SK-N-SH treated with all-trans-retinoic acid at 6 μM for 48 hours (cell line): ENCODE data around the gene KIAA1671.

Experiments used
- ATAC-seq: fragments of 200-7000 bp; cut with Tn5 transposase; 3 replicates; pipeline ENCODE4 v1.9.1; 2020; ENCODE audit warnings: mild to moderate bottlenecking, moderate library complexity
- ARNTL ChIP-seq: fragments of 450-650 bp; formaldehyde crosslinking; IDR thresholded peaks from 2 replicates; pipeline ENCODE4 v1.5.0; 2020; ENCODE audit warnings: low read depth, mild to moderate bottlenecking, moderate library complexity, borderline replicate concordance
- BACH2 ChIP-seq: fragments of 250-450 bp; sonication (Bioruptor Pico); IDR thresholded peaks from 2 replicates; pipeline ENCODE4 v1.9.0; 2021; ENCODE audit warnings: mild to moderate bottlenecking, borderline replicate concordance
- CREB5 ChIP-seq: fragments of 250-450 bp; sonication (Bioruptor Pico); IDR thresholded peaks from 2 replicates; pipeline ENCODE4 v1.5.1; 2020; ENCODE audit warnings: low read depth, mild to moderate bottlenecking, moderate library complexity
- CSRNP3 ChIP-seq: fragments of 250-450 bp; sonication (Bioruptor Pico); IDR thresholded peaks from 2 replicates; pipeline ENCODE4 v1.5.1; 2021; ENCODE audit warnings: mild to moderate bottlenecking, moderate library complexity
- ESRRG ChIP-seq: fragments of 250-450 bp; sonication (Bioruptor Pico); IDR thresholded peaks from 2 replicates; pipeline ENCODE4 v1.6.1; 2021; ENCODE audit warnings: mild to moderate bottlenecking
- GLIS3 ChIP-seq: fragments of 250-450 bp; sonication (Bioruptor Pico); IDR thresholded peaks from 2 replicates; pipeline ENCODE4 v1.5.0; 2020; ENCODE audit warnings: mild to moderate bottlenecking, moderate library complexity
- ISL1 ChIP-seq: fragments of 250-450 bp; sonication (Bioruptor Pico); IDR thresholded peaks from 2 replicates; pipeline ENCODE4 v2.1.2; 2022; ENCODE audit warnings: mild to moderate bottlenecking, moderate library complexity
- OSR1 ChIP-seq: fragments of 250-450 bp; sonication (Bioruptor Pico); IDR thresholded peaks from 2 replicates; pipeline ENCODE4 v1.8.0; 2022; ENCODE audit warnings: moderate library complexity, mild to moderate bottlenecking, inconsistent platforms
- PATZ1 ChIP-seq: fragments of 250-450 bp; sonication (Bioruptor Pico); IDR thresholded peaks from 2 replicates; pipeline ENCODE4 v1.8.0; 2020; ENCODE audit warnings: mild to moderate bottlenecking, moderate library complexity, borderline replicate concordance
- POU6F1 ChIP-seq: fragments of 250-450 bp; sonication (Bioruptor Pico); IDR thresholded peaks from 2 replicates; pipeline ENCODE4 v1.8.0; 2021; ENCODE audit warnings: low read depth, mild to moderate bottlenecking, moderate library complexity, borderline replicate concordance
- RARB ChIP-seq: fragments of 250-450 bp; sonication (Bioruptor Pico); IDR thresholded peaks from 2 replicates; pipeline ENCODE4 v1.8.0; 2021; ENCODE audit warnings: mild to moderate bottlenecking, moderate library complexity
- SNAI2 ChIP-seq: fragments of 250-450 bp; sonication (Bioruptor Pico); IDR thresholded peaks from 2 replicates; pipeline ENCODE4 v1.5.0; 2020; ENCODE audit warnings: mild to moderate bottlenecking, moderate library complexity
- TCF4 ChIP-seq: fragments of 250-450 bp; sonication (Bioruptor Pico); IDR thresholded peaks from 2 replicates; pipeline ENCODE4 v1.8.0; 2021; ENCODE audit warnings: mild to moderate bottlenecking, moderate library complexity, borderline replicate concordance
- TOX ChIP-seq: fragments of 250-450 bp; sonication (Bioruptor Pico); IDR thresholded peaks from 2 replicates; pipeline ENCODE4 v1.8.0; 2021; ENCODE audit warnings: mild to moderate bottlenecking, moderate library complexity, borderline replicate concordance
- TSHZ2 ChIP-seq: fragments of 250-450 bp; sonication (Bioruptor Pico); IDR thresholded peaks from 2 replicates; pipeline ENCODE4 v1.5.0; 2020; ENCODE audit warnings: mild to moderate bottlenecking, moderate library complexity
- ZFP3 ChIP-seq: fragments of 250-450 bp; sonication (Bioruptor Pico); IDR thresholded peaks from 2 replicates; pipeline ENCODE4 v1.5.0; 2020; ENCODE audit warnings: mild to moderate bottlenecking, moderate library complexity
- ZFP30 ChIP-seq: fragments of 450-650 bp; formaldehyde crosslinking; IDR thresholded peaks from 2 replicates; pipeline ENCODE4 v1.5.0; 2022; ENCODE audit warnings: mild to moderate bottlenecking, moderate library complexity
- ZNF70 ChIP-seq: fragments of 450-650 bp; formaldehyde crosslinking; IDR thresholded peaks from 2 replicates; pipeline ENCODE4 v1.5.0; 2020; ENCODE audit warnings: mild to moderate bottlenecking, moderate library complexity
- ZNF8 ChIP-seq: fragments of 450-650 bp; formaldehyde crosslinking; IDR thresholded peaks from 2 replicates; pipeline ENCODE4 v1.5.0; 2020; ENCODE audit warnings: mild to moderate bottlenecking, moderate library complexity

The KIAA1671 gene

GRCh38 chr22:24962835-24963234 is 10.3 kb downstream of the KIAA1671 start:
- TF ChIP-seq ISL1, result no peak
- no peak for TF ChIP-seq CSRNP3 (CRISPR knock-in tag)
- no peak for TF ChIP-seq RARB
- no peak for TF ChIP-seq OSR1 (CRISPR knock-in tag)
- no peak for TF ChIP-seq ZFP3 (CRISPR knock-in tag)
- no peak for TF ChIP-seq TCF4 (CRISPR knock-in tag)
- no peak for ATAC-seq

- TF ChIP-seq TCF4 (CRISPR knock-in tag) (no peak), TSHZ2 (no peak), CREB5 (CRISPR knock-in tag) (no peak), ARNTL (CRISPR knock-in tag) (no peak), ISL1 (no peak)
- ATAC-seq, result no peak
Observed at GRCh38 chr22:24964441-24964840, 11.9 kb downstream of the KIAA1671 start.

GRCh38 chr22:24965822-24966626 is 13.5 kb downstream of the KIAA1671 start:
- no peak for TF ChIP-seq SNAI2 (CRISPR knock-in tag)
- TF ChIP-seq RARB, result no peak
- no peak for TF ChIP-seq POU6F1 (CRISPR knock-in tag)
- TF ChIP-seq PATZ1, result no peak
- TF ChIP-seq TOX, result no peak
- TF ChIP-seq ARNTL (CRISPR knock-in tag), result no peak
- no peak for TF ChIP-seq ZNF70 (CRISPR knock-in tag)
- no peak for TF ChIP-seq ZNF8
- no peak for TF ChIP-seq ESRRG (CRISPR knock-in tag)
- TF ChIP-seq BACH2 (CRISPR knock-in tag), result no peak
- TF ChIP-seq TSHZ2, result no peak
- TF ChIP-seq ZFP30 (CRISPR knock-in tag), result no peak
- TF ChIP-seq TCF4 (CRISPR knock-in tag), result no peak
- TF ChIP-seq GLIS3 (CRISPR knock-in tag), result no peak
- TF ChIP-seq CREB5 (CRISPR knock-in tag), result no peak
- TF ChIP-seq ZFP3 (CRISPR knock-in tag), result no peak
- TF ChIP-seq CSRNP3 (CRISPR knock-in tag), result no peak
- ATAC-seq, result no peak
